Erythroblast (primary cell): Measurements from ENCODE around the gene PINK1.

ENCODE experiments used
- GATA1 ChIP-seq: IDR thresholded peaks from 2 replicates; pipeline ENCODE4 v1.6.1; 2011; ENCODE audit warnings: low read depth, mild to moderate bottlenecking, control low read depth, low read length, moderate library complexity
- POLR2A ChIP-seq: IDR thresholded peaks from 2 replicates; pipeline ENCODE4 v1.6.1; 2011; ENCODE audit warnings: mild to moderate bottlenecking, low read length

GRCh38 chr1:20645414-20645813 lies 12.2 kb downstream of the PINK1 start:
- TF ChIP-seq POLR2A (no peak), GATA1 (no peak)
